CD4-positive, alpha-beta T cell treated with Interleukin-1 beta for 1 hour (primary cell): ENCODE measurements around the gene CPT1B.
A peak's percentile ranks its signal among the peaks of the same experiment; 100 is the strongest.

Experiments
- DNase-seq, 2 donors: peaks; one replicate each; pipeline ENCODE4 v3.0.0-alpha.2; 2020 to 2022

The CPT1B gene

DNA sequence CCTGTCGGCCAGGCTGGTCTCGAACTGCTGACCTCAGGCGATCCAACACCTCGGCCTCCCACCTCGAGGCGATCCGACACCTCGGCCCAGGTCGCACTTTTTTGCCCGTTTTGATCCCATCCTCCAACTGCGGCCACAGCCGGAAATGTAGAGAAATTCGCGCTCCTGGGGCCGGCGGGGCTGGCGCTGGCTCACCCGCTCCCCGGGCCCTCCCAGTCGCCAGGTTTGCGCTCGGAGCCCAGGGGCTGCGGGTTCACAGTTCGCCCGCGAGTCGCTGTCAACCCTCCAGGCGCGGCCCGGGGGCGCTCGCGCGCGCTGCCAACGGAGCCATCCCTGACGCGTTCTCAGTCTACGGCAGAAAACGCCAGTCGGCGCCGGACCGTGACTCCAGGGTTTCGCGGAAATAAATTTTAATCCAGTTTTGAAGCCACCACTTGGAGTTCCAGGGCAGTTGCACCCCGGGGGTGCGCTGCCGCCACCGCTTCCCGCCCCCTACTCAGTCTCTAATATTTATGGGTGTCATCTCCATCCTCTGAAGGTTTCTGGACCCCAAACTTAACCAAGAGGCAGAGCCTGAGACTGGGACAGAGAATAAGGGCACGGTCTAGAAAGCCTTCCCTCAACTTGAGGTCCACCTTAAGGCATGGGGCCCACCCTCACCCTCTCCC is 34.0 kb downstream of the CPT1B start:
- DNase-seq = peak; percentile 87 to 88

DNA sequence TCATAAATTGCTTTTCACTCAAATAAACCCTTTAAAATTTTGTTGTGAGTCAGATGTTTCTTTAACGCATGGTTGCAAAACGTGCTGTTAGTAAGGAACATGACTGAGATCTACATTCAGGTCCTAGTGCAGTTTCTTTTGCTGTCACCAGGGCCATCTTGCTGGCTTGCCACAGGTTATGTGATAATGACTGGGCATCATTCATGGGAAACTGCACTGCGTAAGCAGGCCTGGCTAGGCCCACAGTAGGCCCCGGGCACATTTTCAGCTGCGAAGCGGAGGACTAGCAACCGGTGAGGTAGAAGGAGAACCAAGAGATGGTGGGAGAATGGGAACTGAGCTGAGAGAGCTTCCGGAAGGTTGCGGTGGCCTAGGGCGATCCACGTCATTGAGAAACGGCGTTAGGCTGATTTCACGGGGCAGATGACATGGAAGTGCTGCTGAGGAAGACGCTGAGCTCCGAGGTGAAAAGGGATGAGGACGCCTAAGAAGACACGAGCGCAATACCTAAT is 35.8 kb downstream of the CPT1B start:
- peak in 1 of 2 donors; percentile 74 for DNase-seq

DNA sequence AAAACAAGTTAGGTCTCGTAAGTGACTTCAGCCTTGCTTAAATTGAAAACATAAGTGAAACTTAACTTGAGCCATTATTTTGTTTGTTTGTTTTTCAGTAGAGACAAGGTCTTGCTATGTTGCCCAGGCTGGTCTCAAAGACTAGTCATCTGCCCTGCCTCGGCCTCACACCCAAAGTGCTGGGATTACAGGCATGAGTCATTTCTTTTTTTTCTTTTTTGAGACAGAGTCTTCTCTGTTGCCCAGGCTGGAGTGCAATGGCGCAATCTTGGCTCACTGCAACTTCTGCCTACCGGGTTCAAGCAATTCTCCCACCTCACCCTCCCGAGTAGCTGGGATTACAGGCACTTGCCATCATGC is 36.6 kb downstream of the CPT1B start:
- peak in 1 of 2 donors; percentile 80 for DNase-seq

DNA sequence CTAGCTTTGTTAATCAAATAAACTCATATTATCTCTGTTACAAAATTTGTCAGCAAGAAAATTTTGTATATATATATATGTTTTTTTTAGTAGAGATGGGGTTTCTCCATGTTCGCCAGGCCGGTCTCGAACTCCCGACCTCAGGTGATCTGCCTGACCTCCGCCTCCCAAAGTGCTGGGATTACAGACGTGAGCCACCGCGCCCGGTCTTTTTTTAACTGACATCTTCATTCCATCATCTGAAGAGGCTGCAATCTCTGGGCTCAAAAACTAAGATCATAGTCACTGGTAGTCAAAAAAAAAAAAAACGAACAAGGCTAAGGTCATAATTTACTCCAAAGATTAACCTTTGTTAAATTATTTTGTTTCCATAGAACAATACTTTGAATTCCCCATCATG is 37.8 kb downstream of the CPT1B start:
- no peak for DNase-seq

DNA sequence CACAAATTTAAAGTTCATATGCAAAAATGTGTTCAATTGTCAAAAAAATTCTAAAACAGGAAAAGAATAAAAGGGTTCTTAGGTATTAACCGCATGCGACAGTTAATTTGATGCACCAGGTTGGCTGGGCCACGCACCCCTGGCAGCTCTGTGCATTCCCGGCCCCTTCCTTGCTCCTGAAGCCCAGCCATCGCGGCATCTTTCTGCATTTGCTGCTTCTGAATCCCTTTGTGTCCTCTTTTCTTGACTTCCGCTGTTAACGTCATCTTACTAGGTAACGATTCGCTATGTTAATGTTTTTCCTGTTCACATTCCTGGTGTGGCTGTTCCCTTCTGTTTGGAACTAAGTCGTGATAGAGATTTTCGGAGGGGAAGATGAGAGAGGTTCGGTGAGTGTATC is 40.5 kb downstream of the CPT1B start:
- no peak for DNase-seq

DNA sequence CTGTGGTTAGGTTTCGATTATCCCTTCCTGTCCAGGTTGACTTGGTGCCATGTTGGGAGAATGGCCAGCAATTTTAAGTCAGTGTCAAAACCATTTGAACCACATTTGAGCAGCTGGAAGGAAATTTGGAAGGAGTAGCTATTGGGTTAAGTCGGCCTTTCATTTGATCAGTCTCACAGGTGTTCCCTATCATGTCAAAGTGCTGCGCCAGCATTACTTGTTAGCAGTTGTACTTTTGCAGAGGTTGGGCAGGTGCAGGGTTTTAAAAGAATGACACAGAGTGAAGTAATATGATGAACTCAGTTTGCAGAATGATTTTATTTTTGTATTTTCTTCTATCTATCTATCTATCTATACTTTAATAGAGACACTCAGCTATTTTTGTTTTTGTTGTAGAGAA is 42.0 kb downstream of the CPT1B start:
- no peak for DNase-seq

DNA sequence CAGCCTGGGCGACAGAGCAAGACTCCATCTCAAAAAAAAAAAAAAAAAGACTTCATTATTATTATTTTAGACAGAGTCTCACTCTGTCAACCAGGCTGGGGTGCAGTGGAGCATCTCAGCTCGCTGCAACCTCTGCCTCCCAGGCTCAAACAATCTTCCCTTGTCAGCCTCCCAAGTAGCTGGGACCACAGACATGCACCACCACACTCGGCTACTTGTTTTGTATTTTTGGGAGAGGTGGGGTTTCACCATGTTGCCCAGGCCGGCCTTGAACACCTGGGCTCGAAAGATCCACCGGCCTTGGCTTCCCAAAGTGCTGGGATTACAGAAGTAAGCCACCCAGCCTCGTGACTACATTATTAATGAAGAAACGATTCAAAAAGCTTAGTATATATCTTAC is 43.1 kb downstream of the CPT1B start:
- DNase-seq = no peak

DNA sequence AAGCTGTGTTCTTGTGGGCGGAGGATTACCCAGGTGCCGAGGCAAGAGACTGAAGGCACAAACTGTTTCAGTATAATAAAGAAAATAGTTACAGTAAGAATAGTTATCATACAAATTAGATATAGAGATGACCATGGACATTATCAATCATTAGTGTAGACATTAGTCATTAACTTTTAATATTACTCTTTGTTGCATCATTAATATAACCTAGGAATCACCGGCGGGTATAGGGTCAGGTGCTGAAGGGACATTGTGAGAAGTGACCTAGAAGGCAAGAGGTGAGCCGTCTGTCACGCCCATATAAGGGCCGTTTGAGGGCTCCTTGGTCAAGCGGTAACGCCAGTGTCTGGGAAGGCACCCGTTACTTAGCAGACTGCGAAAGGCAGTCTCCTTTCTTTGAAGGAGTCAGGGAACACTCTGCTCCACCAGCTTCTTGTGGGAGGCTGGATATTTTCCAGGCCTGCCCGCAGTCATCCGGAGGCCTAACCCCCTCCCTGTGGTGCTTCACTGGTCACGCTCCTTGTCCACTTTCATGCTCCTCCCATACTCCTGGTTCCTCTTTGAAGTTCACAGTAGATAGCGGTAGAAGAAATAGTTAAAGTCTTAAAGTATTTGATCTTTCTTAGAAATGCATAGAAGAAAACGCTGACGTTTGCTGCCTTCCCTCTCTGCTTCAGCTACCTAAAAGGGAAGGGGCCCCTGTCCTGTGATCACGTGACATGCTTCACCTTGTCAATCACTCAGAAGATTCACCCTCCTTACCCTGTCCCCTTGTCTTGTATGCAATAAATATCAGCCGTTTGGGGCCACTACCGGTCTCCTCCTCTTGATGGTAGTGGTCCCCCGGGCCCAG is 44.1 kb downstream of the CPT1B start:
- peak in 1 of 2 donors; percentile 33 for DNase-seq

DNA sequence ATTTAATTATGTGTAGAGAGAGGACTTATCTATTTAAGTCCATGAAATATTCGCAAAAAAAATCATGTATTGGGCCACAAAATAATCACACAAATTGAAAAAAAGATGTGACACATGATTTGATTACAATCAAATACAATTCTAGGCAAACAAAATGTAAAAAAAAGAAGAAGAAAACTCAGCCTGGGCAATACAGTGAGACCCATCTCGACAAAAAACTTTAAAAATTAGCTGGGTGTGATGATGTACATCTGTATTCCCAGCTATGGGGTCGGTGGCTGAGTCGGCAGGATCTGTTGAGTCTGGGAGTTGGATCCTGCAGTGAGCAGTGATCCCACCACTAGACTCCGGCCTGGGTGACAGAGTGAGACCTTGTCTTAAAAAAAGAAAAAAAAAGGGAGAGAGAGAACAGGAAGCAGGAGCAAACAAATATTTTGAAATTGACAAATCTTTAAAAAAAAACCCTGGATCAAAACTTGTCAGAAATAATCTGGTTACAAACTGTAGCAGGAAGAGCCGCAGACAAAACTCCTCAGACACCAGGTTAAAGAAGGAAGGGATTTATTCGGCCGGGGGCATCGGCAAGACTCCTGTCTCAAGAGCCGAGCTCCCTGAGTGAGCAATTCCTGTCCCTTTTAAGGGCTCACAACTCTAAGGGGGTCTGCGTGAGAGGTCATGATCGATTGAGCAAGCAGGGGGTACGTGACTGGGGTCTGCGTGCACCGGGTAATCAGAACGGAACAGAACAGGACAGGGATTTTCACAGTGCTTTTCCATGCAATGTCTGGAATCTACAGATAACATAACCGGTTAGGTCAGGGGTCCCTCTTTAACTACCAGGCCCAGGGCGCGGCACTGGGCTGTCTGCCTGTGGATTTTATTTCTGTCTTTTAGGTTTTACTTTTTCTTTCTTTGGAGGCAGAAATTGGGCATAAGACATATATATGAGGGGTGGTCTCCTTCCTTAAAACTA is 45.1 kb downstream of the CPT1B start:
- DNase-seq = no peak

DNA sequence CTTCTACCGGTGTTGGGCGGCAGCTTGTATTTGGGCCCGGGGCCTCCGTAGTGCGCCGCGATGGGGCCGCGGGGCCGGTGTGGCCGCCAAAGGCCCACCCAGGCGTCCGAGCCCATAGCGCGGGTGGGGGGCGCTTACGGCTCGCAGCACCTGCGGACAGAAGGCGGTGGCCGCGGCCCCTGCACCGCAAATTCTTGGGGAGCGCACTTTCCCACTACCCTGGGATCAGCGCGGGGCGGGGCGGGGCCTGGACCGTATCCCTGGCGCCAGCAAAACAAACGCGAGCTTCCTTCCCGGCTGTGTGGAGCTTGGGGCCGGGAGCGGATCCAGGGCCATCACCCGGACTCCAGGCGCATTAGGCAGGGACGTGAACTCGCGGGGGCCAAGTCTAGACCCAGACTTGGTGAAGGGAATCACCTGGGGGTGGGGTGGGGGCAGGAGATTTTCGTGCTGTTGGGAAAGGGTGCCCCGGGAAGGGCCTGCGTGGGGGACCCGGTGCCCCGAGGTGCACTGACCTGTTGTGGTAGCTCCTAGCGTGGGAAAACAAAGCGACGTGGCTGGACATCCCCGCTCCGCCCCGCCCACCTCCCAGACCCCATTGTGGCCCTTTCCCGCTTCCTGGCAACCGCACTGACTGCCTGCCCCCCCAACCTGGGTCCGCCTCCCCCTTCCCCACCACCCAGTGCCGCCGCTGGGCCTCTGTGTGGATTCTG is 46.1 kb downstream of the CPT1B start:
- DNase-seq = peak; percentile 33 to 49

DNA sequence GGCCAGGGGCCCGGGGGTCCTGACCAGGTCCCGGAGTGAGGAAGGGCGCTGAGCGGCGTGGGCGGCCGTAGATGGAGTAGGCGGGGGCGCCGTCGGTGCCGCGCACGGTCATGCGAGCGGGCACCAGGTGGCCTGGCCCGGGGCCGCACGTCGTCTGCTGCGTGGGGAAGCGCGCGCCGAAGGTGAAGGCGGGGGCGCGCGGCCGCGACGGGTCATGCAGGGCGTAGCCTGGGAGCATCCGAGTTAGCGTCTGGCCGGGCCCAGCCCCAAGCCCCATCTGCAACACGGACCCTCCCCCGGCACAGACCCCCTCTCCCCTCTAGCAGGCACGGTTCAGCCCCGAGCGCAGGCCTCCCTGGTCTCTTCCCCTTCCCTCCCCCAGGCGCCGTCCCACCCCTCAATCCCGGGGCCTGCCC is 46.7 kb downstream of the CPT1B start:
- DNase-seq = peak; percentile 75 to 83

DNA sequence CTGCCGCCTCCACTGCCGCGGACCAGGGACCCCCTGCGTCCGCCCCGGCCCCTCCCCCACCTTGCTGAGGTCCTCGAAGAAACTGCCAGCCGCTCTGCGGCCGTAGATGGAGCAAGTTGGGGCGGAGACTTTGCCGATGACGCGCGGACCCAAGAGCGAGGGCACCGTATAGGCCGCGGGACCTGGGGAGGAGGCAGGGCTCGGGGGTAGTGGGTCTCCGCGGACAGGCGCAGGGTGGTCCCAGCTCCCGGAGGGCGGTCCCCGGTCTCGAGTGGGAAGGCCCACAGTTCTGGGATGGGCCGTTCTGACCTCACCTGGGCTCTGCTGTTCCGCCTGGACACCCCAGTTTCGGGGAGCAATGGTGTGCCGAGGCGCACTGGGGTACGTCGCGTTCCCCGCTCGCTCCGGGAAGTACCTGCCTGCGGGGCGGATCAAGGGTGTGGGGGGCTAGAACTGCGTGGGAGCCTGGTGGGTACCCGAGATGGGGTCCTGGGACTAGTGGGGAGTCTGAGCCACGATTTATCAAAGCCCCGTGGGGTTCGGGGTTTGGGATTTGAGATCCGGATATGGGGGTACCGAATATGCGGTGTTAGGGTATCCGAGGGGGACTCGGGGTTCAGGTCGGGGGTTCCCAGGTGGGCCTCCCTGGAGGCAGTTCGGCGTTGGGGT is 47.2 kb downstream of the CPT1B start:
- DNase-seq = peak; percentile 85 to 90

DNA sequence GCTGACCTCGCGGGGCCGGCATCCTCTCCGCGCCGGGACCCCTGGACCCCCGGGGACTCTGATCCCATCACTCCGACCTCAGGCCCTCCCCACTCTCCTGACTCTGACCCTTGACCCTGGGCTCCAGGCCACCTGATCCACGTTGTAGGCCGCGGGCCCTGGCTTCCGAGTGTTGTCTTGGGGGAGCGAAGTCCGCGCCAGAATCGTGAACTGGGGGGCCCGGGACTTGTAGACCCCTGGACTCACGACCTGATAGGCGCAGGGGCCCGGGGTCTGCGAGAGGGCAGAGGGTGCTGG is 47.7 kb downstream of the CPT1B start:
- DNase-seq = no peak

DNA sequence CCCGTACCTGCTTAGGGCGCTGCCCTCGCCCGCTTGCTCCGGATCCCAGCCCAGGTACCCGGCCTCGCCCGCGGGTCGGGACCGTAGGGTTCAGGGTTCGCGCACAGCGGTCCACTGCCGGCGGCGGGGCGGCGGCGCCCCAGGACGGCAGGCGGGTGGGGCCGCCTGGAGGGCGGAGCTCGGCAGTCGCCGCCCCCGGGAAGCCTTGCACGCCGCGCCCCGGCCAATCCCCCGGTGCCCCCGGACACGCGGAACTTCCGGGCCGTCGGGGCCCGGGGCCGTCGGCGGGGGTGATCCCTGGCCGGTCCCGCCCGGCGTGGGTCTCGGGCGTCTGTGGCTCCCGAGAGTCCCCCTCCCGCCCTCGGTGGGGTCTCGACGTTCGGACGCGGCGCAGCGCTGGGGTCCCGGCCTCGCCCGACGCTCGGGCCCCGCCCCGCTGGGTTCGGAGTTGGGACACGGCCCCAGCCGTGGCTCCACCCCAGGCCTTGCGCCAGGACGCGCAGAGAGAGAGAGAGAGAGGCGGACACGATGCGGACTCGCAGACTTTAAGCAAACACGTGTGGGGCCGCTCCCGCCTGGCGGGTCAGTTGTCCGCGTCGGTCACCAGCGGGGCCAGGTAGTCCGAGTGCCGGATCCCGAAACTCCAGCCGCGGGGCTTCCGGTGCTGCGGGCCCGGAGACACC is 48.2 kb downstream of the CPT1B start, which contains the start of gene TYMP:
TSS of gene TYMP (minus strand) at position 116 of the 683 bp plus-strand sequence. CDS start 303 bp downstream, outside the sequence.
- peak; percentile 78 to 80 for DNase-seq

DNA sequence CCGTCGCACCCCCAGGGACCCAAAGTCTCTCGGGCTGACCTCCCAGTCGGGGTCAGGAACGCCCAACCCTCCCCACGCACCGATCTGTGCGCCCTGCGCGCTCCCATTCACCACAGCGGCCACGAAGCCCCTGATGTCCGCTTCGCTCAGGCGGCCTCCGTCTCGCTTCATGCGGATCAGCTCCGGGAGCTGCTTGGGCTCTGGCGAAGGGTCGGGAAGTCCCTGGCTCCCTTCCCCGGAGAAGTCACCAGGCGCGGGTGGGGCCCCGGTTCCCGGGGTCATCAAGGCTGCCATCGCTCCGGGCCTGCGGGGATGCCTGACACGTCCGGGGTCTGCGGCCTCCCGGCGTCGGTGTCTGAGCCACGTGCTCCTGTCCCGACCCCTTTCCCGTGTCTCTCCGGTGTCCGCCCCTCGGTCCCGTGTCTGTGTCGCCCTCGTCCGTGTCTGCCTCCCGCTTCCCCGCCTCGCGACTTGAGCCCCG is 48.8 kb downstream of the CPT1B start:
- no peak for DNase-seq

DNA sequence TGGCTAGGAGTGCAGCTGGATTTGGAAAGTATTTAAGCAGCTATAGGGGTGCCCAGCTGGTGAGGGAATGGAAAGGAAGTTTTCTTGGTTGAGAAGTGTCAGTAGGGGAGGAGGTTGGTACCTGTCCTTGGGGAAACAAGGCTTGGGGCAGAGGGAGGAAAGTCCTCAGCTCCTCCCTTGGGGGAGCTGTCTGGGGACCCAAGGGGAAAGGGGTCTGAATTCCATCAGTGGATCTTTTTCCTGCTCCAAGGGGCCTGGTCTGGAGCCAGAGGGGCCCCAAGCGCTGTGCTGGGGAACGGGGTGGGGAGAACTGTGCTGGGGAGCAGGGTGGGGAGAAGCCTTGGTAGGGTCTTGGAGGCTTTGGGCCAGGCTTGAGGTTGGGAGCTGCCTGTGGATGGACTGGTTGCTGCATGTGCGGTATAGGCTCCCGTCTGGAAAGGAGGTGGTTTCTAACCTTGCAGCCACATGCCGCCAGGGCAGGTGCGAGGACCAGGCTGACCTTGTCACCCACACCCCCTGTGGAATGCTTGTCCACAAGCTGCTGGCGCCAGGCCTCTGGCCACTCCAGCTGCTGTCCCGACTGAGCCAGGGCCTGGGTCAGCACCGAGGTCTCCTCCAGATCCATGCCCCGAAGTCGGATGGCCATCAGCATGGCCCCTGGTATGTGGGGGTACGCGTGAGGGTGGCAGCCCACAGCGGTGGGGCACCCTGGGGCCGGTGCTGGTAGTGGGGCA is 49.4 kb downstream of the CPT1B start:
- DNase-seq = no peak

DNA sequence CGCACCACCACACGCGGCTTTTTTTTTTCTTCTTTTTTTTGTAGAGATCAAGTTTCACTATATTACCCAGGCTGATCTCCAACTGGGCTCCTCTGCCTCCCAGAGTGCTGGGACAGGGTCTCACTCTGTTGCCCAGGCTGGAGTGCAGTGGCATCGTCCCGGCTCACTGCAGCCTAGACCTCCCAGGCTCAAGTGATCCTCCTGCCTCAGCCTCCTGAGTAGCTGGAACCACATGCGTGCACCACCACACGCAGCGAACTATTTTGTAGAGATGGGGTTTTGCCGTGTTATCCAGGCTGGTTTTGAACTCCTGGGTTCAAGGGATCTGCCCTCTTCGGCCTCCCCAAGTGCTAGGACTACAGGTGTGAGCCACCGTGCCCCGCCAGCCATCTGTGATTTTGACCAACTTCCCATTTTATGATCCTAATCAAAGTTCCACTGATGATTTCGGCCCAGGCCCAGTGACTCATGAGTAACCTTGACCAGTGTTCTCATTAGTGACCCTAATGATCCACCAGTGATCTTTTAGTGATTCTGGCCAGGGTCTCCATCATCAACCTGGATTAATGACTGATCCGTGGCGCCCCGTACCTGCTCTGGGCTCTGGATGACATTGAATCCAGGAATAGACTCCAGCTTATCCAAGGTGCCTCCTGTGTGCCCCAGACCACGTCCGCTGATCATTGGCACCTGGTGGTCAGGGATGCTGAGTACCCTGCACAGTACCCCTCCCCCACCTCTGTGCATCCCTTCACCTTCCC is 50.1 kb downstream of the CPT1B start:
- no peak for DNase-seq

DNA sequence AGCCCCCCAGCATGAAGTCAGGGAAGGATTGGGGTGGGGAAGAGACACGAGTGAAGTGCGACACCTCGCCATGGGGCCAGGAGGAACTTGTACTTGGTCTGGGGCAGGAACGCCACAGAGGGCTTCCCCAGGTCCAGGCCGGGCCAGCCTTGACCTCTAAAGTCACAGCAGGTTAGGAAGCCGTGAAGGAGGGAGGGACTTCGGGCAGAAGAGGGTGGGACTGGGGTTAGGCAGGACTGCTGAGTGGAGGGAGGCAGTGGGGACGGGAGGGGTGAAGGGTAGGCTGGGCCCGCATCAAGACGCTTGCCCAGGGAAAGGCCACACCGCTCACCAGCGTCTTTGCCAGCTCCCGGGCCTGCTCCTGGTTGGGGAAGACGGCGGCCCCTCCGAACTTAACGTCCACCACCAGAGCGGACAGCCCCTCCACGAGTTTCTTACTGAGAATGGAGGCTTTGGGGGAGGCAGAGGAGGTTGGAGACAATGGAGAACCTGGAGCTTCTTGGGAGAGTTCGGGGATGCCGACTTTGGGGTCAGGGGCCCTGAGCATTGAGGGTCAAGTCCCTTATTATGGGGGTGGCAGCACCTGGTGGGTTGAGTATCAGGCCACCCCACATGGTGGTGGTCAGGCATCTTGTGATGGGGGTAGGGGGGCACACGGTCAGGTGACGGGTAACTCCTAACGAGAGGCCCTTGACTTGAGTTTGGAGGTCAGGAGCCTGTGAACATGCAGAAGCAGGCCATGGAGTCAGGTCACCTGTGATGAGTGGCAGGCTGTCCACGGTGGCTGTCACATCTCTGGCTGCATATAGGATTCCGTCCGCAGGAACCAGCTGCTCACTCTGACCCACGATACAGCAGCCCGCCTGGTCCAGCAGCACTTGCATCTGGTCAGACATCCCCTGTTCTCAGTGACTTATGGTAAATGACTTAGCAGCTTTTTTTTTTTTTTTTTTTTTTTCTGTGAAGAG is 51.1 kb downstream of the CPT1B start:
- DNase-seq = peak; percentile 58 to 70
